ENCODE results near the gene NME4. TPM values are rescaled to one million over a fixed set of nuclear protein-coding genes. Genes with fewer than 3 reads are reported as not detected.
A peak's percentile ranks its signal among the peaks of the same experiment; 100 is the strongest.
"Not testable (repeated sequence)": the region's sequence is repeated elsewhere in the genome, so short reads cannot be mapped to it uniquely, and the experiment has no call there.

Gene NME4
- total and polyA plus RNA-seq, 4 experiments from 2014 or later, result 34.9 to 61.7 (median 44.9) TPM

- H3K36me3 Mint-ChIP-seq, result peaks cover 0 to 7% of the 10 kb centered on the region in 2 donors
- H3K27ac Mint-ChIP-seq, result peak overlapping the region in 3 of 7 donors; percentile 60 to 81 (median 61)
- no peak for DNase-seq
- peaks cover 0 to 1% (median 0%) of the 10 kb centered on the region in 8 donors for H3K9me3 Mint-ChIP-seq
- H3K36me3 ChIP-seq (ENCODE audit: insufficient read depth, low read length), result peaks cover 1% of the 10 kb centered on the region
- ChIA-PET CTCF (ENCODE audit: partially characterized antibody) (no interaction called here), POLR2A (ENCODE audit: partially characterized antibody) (interaction anchor here (0.6 to 4.1 kb wide), 6 partner anchors 9 to 188 kb away, joined by 3 to 35 read pairs (median 5); partner anchors contain the start of genes AXIN1, DECR2 and MRPL28)
- no peaks in the 10 kb centered on the region for H3K27me3 ChIP-seq (ENCODE audit: insufficient read depth, low read length)
- peaks cover 37% of the 10 kb centered on the region for H3K4me1 ChIP-seq (ENCODE audit: insufficient read depth, low read length)
- H3K4me3 ChIP-seq (ENCODE audit: low read length in 2 of 2), result peak overlapping the region; percentile 23 to 46
- H3K27me3 Mint-ChIP-seq, result no peaks in the 10 kb centered on the region
- peaks cover 10 to 31% (median 21%) of the 10 kb centered on the region in 4 donors for H3K4me1 Mint-ChIP-seq
- H3K9me3 ChIP-seq (ENCODE audit: control insufficient read depth in 1 of 2, low read length in 2 of 2), result no peaks in the 10 kb centered on the region
- peak overlapping the region; percentile 52 for H3K27ac ChIP-seq (ENCODE audit: low read depth, low read length)
- intact Hi-C loops (cut with micrococcal nuclease), result no loop called here
- peak overlapping the region; percentile 39 to 90 (median 72) for H3K4me3 Mint-ChIP-seq
Observed at GRCh38 chr16:381012-381788, 15.8 kb upstream of the NME4 start.

DNA sequence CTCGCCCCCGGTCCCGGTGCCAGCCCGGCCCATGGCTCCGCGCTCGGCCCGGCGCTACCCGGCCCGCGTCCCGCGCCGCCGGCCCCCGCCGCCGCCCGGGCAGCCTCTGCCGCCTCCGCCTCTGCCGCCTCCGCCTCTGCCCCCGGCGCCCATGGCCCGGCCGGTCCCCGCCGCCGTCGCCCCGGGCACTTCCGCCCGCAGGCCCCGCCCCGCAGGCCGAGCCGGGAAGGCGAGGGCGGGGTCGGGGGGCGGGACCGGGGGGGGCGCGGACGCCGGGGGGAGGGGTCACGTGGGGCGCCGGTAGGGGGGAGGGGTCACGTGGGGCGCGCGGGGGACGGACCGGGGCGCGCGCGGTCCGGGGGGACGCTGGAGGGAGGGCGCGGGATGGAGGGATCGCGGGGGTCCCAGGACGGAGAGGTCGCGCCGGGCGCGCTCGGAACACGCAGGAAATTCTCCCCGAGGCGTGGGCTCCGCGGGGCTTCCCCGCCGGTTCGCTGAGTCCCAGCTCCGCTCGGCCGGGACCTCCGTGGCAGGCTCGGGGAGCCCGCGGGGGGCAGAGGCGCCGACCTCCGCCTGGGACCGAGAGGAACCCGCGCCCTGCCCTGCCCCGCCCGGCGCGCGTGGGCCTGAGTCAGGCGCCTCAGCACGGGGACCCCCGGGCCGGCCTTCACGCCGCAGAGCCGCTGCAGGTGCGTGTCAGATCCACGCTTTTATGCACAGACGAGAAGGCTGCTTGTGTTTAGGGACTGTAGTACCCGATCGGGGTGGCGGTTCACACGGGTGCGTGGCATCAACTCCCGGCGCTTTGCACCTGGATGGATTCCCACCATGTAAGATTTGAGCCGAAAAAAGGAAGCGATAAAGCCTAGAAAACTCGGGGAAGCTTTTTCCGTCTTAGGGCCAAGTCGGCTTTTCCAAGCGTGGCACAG, 14.9 kb upstream of the NME4 start, which contains the start of gene PGAP6:
TSS of gene PGAP6 (minus strand) at position 190 of the 929 bp plus-strand sequence. CDS start at position 33, 157 bp downstream.
- Histone ChIP-seq H3K27me3 (ENCODE audit: insufficient read depth, low read length) (no peaks in the 10 kb centered on the region), H3K9me3 (ENCODE audit: control insufficient read depth in 1 of 2, low read length in 2 of 2) (no peaks in the 10 kb centered on the region), H3K36me3 (ENCODE audit: insufficient read depth, low read length) (no peaks in the 10 kb centered on the region), H3K4me3 (ENCODE audit: low read length in 2 of 2) (peak within 1 kb of the TSS; percentile 47 to 74), H3K27ac (ENCODE audit: low read depth, low read length) (peak within 1 kb of the TSS; percentile 59), H3K4me1 (ENCODE audit: insufficient read depth, low read length) (peaks cover 37% of the 10 kb centered on the region)
- ChIA-PET POLR2A (ENCODE audit: partially characterized antibody) (interaction anchor here (0.6 to 4.1 kb wide), 15 partner anchors 10 to 334 kb away, joined by 3 to 35 read pairs (median 4); partner anchors contain the start of genes AXIN1, DECR2, FAM234A and MRPL28), CTCF (ENCODE audit: partially characterized antibody) (interaction anchor here (0.7 to 1.5 kb wide), 3 partner anchors 12 to 147 kb away, joined by 3 read pairs; partner anchors contain the start of gene MRPL28)
- Mint-ChIP-seq H3K4me1 (peaks cover 10 to 31% (median 21%) of the 10 kb centered on the region in 4 donors), H3K27ac (peak within 1 kb of the TSS; percentile 61 to 94 (median 88)), H3K36me3 (peaks cover 0 to 6% of the 10 kb centered on the region in 2 donors), H3K4me3 (peak within 1 kb of the TSS; percentile 85 to 95 (median 93)), H3K9me3 (peaks cover 0 to 1% (median 0%) of the 10 kb centered on the region in 8 donors), H3K27me3 (no peaks in the 10 kb centered on the region)
- intact Hi-C loops (cut with micrococcal nuclease), result loop anchor here (1.0 to 2.0 kb wide), 3 partner anchors 12 to 29 kb away; partner anchors contain the start of genes AXIN1, DECR2 and MRPL28
- DNase-seq, result peak in 4 of 5 donors; percentile 51 to 72 (median 62)

DNA sequence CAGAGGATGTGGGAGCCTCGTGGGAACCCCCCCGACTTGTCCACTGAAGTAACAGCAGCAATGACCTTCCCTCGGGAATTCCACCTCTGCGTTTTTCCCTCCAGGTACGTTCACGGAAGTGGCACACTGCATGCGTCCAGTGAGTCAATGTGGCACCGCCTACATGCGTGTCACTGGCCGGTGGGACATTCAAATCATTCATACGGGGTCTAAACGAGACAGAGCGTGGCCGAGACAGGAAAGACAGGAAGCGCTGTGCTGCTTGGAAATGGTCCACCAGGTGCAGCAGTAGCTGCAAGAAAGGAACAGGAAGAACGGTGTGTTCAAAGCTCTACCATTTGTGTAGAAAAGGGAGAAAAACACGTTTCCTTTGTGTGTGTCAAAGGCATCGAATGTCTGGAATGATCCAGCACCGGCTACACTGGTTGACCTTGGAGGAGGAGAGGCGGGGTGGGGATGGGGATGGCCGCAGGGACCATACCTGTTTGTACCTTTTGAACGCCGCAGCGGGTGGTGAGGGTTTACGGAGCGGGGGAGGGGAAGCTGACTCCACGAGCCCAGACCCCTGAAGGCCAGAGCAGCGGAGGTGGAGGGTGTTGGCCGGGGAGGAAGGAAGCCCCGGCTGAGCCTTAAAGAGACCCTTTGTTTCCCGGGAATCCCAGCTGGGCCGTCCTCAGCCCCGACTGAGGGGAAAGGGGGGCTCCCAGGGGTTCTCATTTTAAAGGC, 13.5 kb upstream of the NME4 start:
- peaks cover 0 to 1% (median 0%) of the 10 kb centered on the region in 8 donors for H3K9me3 Mint-ChIP-seq
- H3K4me1 ChIP-seq (ENCODE audit: insufficient read depth, low read length), result peaks cover 36% of the 10 kb centered on the region
- ChIA-PET CTCF (ENCODE audit: partially characterized antibody) (interaction anchor here (0.7 to 1.5 kb wide), 3 partner anchors 13 to 148 kb away, joined by 3 read pairs; partner anchors contain the start of genes MRPL28 and RAB11FIP3), POLR2A (ENCODE audit: partially characterized antibody) (interaction anchor here (1.2 to 4.1 kb wide), 11 partner anchors 8 to 253 kb away, joined by 3 to 35 read pairs (median 5); partner anchors contain the start of genes DECR2, FAM234A, METTL26 and MRPL28)
- no peaks in the 10 kb centered on the region for H3K27me3 Mint-ChIP-seq
- peak overlapping the region; percentile 57 to 74 for H3K4me3 ChIP-seq (ENCODE audit: low read length in 2 of 2)
- H3K27ac Mint-ChIP-seq, result peak overlapping the region; percentile 62 to 92 (median 80)
- no peaks in the 10 kb centered on the region for H3K9me3 ChIP-seq (ENCODE audit: control insufficient read depth in 1 of 2, low read length in 2 of 2)
- peaks cover 0 to 6% of the 10 kb centered on the region in 2 donors for H3K36me3 Mint-ChIP-seq
- H3K27ac ChIP-seq (ENCODE audit: low read depth, low read length), result peak overlapping the region; percentile 8
- intact Hi-C loops (cut with micrococcal nuclease), result loop anchor here (2.0 kb wide), 1 partner anchor 31 kb away; the partner anchor contains the start of gene AXIN1
- no peaks in the 10 kb centered on the region for H3K36me3 ChIP-seq (ENCODE audit: insufficient read depth, low read length)
- peaks cover 10 to 31% (median 22%) of the 10 kb centered on the region in 4 donors for H3K4me1 Mint-ChIP-seq
- no peaks in the 10 kb centered on the region for H3K27me3 ChIP-seq (ENCODE audit: insufficient read depth, low read length)
- peak in 4 of 5 donors; percentile 36 to 84 (median 40) for DNase-seq
- H3K4me3 Mint-ChIP-seq, result peak overlapping the region; percentile 85 to 95 (median 93)

DNA sequence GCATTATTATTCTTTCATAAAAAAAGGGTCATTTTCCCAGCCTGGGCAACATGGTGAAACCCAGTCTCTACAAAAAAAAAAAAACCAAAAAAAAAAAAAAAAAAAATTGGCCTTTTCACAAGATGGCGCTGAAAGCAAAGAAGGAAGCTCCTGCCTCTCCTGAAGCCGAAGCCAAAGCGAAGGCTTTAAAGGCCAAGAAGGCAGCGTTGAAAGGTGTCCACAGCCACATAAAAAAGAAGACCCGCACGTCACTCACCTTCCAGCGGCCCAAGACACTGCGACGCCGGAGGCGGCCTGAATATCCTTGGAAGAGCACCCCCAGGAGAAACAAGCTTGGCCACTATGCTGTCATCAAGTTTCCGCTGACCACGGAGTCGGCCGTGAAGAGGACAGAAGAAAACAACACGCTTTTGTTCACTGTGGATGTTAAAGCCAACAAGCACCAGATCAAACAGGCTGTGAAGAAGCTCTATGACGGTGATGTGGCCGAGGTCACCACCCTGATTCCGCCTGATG, 10.3 kb upstream of the NME4 start:
- Histone ChIP-seq H3K4me1 (ENCODE audit: insufficient read depth, low read length) (peaks cover 13% of the 10 kb centered on the region), H3K4me3 (ENCODE audit: low read length in 2 of 2) (no peak overlapping the region), H3K27ac (ENCODE audit: low read depth, low read length) (no peak overlapping the region), H3K9me3 (ENCODE audit: control insufficient read depth in 1 of 2, low read length in 2 of 2) (no peaks in the 10 kb centered on the region), H3K27me3 (ENCODE audit: insufficient read depth, low read length) (no peaks in the 10 kb centered on the region), H3K36me3 (ENCODE audit: insufficient read depth, low read length) (no peaks in the 10 kb centered on the region)
- no peaks in the 10 kb centered on the region for H3K27me3 Mint-ChIP-seq
- H3K9me3 Mint-ChIP-seq, result peaks cover 0 to 1% (median 0%) of the 10 kb centered on the region in 8 donors
- intact Hi-C loops (cut with micrococcal nuclease), result no loop called here
- H3K4me3 Mint-ChIP-seq, result no peak overlapping the region
- ChIA-PET CTCF (ENCODE audit: partially characterized antibody) (no interaction called here), POLR2A (ENCODE audit: partially characterized antibody) (no interaction called here)
- peaks cover 0 to 2% of the 10 kb centered on the region in 2 donors for H3K36me3 Mint-ChIP-seq
- H3K27ac Mint-ChIP-seq, result peak overlapping the region in 2 of 7 donors; percentile 21 to 57
- no peak for DNase-seq
- peaks cover 11 to 17% (median 14%) of the 10 kb centered on the region in 4 donors for H3K4me1 Mint-ChIP-seq

- CTCF ChIA-PET (ENCODE audit: partially characterized antibody); intact Hi-C loops (cut with micrococcal nuclease); H3K4me3 ChIP-seq (ENCODE audit: low read length in 2 of 2); H3K4me1 ChIP-seq (ENCODE audit: insufficient read depth, low read length); H3K4me3 Mint-ChIP-seq; H3K27me3 Mint-ChIP-seq; H3K27ac ChIP-seq (ENCODE audit: low read depth, low read length); H3K9me3 ChIP-seq (ENCODE audit: control insufficient read depth in 1 of 2, low read length in 2 of 2); DNase-seq; H3K27me3 ChIP-seq (ENCODE audit: insufficient read depth, low read length); H3K36me3 ChIP-seq (ENCODE audit: insufficient read depth, low read length); H3K36me3 Mint-ChIP-seq; H3K9me3 Mint-ChIP-seq: not testable (repeated sequence)
- POLR2A ChIA-PET (ENCODE audit: partially characterized antibody), result interaction anchor here (1.1 kb wide), 1 partner anchor 11 kb away, joined by 3 read pairs; no protein-coding TSS in a partner anchor
- Mint-ChIP-seq H3K4me1 (peaks cover 12 to 14% (median 13%) of the 10 kb centered on the region in 4 donors), H3K27ac (peak overlapping the region in 3 of 7 donors; percentile 6 to 53 (median 43))
Observed at GRCh38 chr16:387761-388666, 9.0 kb upstream of the NME4 start.
